MCF 10A (cell line): Measurements from ENCODE around the gene PACSIN2. TPM values are rescaled to one million over a fixed set of nuclear protein-coding genes. Genes with fewer than 3 reads are reported as not detected.

Experiments used
- BruUV-seq: library from RNA; stranded (reverse); fragments of 400-500 nt; replicated peaks from 2 replicates; lab custom pipeline; 2021; lab: Mats Ljungman, UMichigan
- CTCF ChIA-PET: fragments of 300-600 bp; sonication (Branson Sonifier 250); formaldehyde crosslinking; extraction: SDS; loops from one replicate; lab custom pipeline; 2021; ENCODE audit warnings: antibody characterized with exemption, inconsistent platforms; lab: Yijun Ruan, JAX
- POLR2A ChIA-PET: fragments of 300-600, 350-650 bp; sonication (Branson Sonifier 250); formaldehyde crosslinking; extraction: SDS; loops from one replicate; lab custom pipeline; 2020; ENCODE audit warnings: antibody characterized with exemption, inconsistent platforms; lab: Yijun Ruan, JAX
- DNase-seq: peaks from one replicate; pipeline ENCODE4 v3.0.0-alpha.2; 2018; ENCODE audit not compliant: unreplicated experiment
- H3K27ac Mint-ChIP-seq: one replicate; pipeline ENCODE4 v1.8.0; 2022; ENCODE audit warnings: mild to moderate bottlenecking, low read depth, mixed read lengths; ENCODE audit not compliant: unreplicated experiment
- H3K27me3 Mint-ChIP-seq: one replicate; pipeline ENCODE4 v1.8.0; 2022; ENCODE audit warnings: mixed read lengths; ENCODE audit not compliant: insufficient read depth, unreplicated experiment
- H3K36me3 Mint-ChIP-seq: one replicate; pipeline ENCODE4 v1.8.0; 2022; ENCODE audit warnings: mild to moderate bottlenecking, moderate library complexity, mixed read lengths; ENCODE audit not compliant: insufficient read depth, unreplicated experiment
- H3K4me1 Mint-ChIP-seq: one replicate; pipeline ENCODE4 v1.8.0; 2022; ENCODE audit warnings: mixed read lengths; ENCODE audit not compliant: insufficient read depth, unreplicated experiment
- H3K4me3 Mint-ChIP-seq: one replicate; pipeline ENCODE4 v1.8.0; 2022; ENCODE audit warnings: mild to moderate bottlenecking, moderate library complexity, mixed read lengths; ENCODE audit not compliant: unreplicated experiment
- H3K9me3 Mint-ChIP-seq: one replicate; pipeline ENCODE4 v1.8.0; 2022; ENCODE audit warnings: mixed read lengths; ENCODE audit not compliant: unreplicated experiment
- intact Hi-C: fragments of 100-400 bp; cut with micrococcal nuclease; formaldehyde crosslinking; loops from 2 replicates; pipeline ENCODE4 v1.14.1; 2022
- total RNA-seq: library from RNA; stranded (reverse); gene quantifications from 2 replicates; pipeline ENCODE4 v1.2.3, GENCODE V29; 2022
- TF ChIP-seq, protein P1 (sequence below): fragments of 200-600 bp; IDR thresholded peaks from one replicate; pipeline ENCODE4 v1.8.0; 2022; ENCODE audit warnings: antibody characterized with exemption, mild to moderate bottlenecking; ENCODE audit not compliant: unreplicated experiment

The PACSIN2 gene
- total RNA-seq, 1 experiment from 2014 or later, result 67.3 TPM

DNA sequence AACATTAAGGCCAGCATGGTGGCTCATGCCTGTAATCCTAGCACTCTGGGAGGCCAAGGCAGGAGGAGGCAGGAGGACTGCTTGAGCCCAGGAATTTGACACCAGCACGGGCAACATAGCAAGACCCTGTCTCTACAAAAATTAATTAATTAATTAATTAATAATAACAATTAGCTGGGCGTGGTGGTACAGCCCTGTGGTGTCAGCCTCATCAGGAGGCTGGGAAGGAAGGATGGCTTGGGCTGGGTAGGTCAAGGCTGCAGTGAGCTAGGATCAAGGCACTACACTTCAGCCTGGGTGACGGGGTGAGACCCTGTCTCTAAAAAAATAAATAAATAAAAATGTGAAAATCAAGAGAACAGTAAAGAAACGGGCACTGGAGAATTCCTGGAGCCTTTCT lies 159.2 kb downstream of the PACSIN2 start:
- CTCF ChIA-PET, result interaction anchor here (0.6 to 0.9 kb wide), 3 partner anchors 12 to 178 kb away, joined by 3 to 4 read pairs (median 3); no protein-coding TSS in a partner anchor
- Mint-ChIP-seq H3K27ac (no peak overlapping the region), H3K36me3 (peaks cover 6% of the 10 kb centered on the region), H3K4me3 (peak overlapping the region; percentile 87), H3K9me3 (no peaks in the 10 kb centered on the region), H3K4me1 (no peaks in the 10 kb centered on the region), H3K27me3 (no peaks in the 10 kb centered on the region)
- intact Hi-C loops, result no loop called here
- no TSS peak for BruUV-seq
- POLR2A ChIA-PET, result interaction anchor here (0.8 to 1.9 kb wide), 7 partner anchors 10 to 241 kb away, joined by 3 to 13 read pairs (median 3); partner anchors contain the start of genes PACSIN2 and POLDIP3
- TF ChIP-seq, protein P1, sequence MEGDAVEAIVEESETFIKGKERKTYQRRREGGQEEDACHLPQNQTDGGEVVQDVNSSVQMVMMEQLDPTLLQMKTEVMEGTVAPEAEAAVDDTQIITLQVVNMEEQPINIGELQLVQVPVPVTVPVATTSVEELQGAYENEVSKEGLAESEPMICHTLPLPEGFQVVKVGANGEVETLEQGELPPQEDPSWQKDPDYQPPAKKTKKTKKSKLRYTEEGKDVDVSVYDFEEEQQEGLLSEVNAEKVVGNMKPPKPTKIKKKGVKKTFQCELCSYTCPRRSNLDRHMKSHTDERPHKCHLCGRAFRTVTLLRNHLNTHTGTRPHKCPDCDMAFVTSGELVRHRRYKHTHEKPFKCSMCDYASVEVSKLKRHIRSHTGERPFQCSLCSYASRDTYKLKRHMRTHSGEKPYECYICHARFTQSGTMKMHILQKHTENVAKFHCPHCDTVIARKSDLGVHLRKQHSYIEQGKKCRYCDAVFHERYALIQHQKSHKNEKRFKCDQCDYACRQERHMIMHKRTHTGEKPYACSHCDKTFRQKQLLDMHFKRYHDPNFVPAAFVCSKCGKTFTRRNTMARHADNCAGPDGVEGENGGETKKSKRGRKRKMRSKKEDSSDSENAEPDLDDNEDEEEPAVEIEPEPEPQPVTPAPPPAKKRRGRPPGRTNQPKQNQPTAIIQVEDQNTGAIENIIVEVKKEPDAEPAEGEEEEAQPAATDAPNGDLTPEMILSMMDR, result no peak
- no peak for DNase-seq

DNA sequence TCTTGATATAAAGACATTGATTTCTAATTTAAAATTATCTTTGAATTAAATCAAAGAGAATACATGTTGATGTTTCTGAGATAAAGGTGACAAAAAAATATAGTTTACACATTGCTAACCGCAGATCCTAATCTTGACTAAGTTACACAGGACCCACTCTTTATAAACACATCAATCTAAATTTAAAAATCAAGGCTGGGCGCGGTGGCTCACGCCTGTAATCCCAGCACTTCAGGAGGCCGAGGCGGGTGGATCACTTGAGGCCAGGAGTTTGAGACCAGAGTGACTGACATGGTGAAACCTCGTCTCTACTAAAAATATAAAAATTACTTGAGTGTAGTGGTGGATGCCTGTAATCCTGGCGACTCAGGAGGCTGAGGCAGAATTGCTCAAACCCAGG lies 159.7 kb downstream of the PACSIN2 start:
- intact Hi-C loops, result no loop called here
- H3K4me3 Mint-ChIP-seq, result no peak overlapping the region
- H3K36me3 Mint-ChIP-seq, result peaks cover 6% of the 10 kb centered on the region
- BruUV-seq, result no TSS peak
- H3K27me3 Mint-ChIP-seq, result no peaks in the 10 kb centered on the region
- no peak overlapping the region for H3K27ac Mint-ChIP-seq
- CTCF ChIA-PET, result interaction anchor here (0.7 kb wide), 1 partner anchor 1973 kb away, joined by 3 read pairs; no protein-coding TSS in a partner anchor
- POLR2A ChIA-PET, result interaction anchor here (0.6 to 1.8 kb wide), 2 partner anchors 65 to 287 kb away, joined by 3 to 5 read pairs; no protein-coding TSS in a partner anchor
- DNase-seq, result no peak
- H3K9me3 Mint-ChIP-seq, result no peaks in the 10 kb centered on the region
- TF ChIP-seq, protein P1, result no peak
- no peaks in the 10 kb centered on the region for H3K4me1 Mint-ChIP-seq

DNA sequence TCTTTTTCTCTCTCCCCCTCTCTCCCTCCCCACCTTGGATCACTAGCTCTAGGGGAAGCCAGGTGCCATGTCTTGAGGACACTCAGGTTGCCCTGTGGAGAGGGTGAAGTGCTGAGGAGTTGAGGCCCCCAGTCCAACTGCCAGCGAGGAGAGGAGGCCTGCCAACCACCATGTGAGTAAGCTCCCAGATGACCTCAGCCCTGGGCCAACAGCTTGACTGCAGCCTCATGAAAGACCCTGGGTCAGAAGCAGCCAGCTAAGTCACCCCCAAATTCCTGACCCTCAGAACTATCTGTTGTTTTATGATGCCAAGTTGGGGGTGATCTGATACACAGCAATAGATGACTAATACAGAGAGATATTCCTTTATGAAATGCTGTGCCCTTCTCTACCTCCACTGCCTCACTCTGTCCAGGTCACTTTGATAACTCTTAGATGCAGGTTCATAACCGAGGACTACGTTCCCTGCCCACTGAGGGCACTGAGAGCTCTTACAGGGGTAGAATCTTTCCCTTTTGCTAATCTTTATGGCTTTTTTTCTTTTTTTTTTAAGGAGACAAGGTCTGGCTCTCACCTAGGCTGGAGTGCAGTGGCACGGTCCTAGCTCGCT lies 165.9 kb downstream of the PACSIN2 start:
- peaks cover 11% of the 10 kb centered on the region for H3K4me1 Mint-ChIP-seq

DNA sequence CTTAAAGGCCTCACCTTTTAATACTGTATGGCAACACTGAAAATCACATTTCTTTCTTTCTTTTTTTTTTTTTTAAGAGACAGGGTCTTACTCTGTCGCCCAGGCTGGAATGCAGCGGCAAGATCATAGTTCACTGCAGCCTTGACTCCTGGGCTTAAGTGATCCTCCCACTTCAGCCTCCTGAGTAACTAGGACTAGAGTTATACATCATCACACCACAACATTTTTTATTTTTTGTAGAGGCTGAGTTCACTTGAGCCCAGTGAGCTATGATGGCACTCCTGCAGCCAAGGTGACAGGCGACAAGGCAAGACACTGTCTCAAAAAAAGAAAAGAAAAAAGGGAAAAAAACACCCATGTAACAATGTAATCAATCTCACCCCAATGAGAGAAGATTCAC lies 167.8 kb downstream of the PACSIN2 start:
- intact Hi-C loops, result no loop called here
- POLR2A ChIA-PET, result interaction anchor here (0.9 kb wide), 1 partner anchor 11 kb away, joined by 3 read pairs; no protein-coding TSS in a partner anchor
- BruUV-seq, result no TSS peak
- Mint-ChIP-seq H3K36me3 (peaks cover 46% of the 10 kb centered on the region), H3K9me3 (no peaks in the 10 kb centered on the region), H3K4me1 (peaks cover 19% of the 10 kb centered on the region), H3K27me3 (no peaks in the 10 kb centered on the region), H3K27ac (no peak overlapping the region), H3K4me3 (no peak overlapping the region)
- TF ChIP-seq, protein P1, result no peak
- DNase-seq, result no peak
- CTCF ChIA-PET, result interaction anchor here (0.6 kb wide), 1 partner anchor 15 kb away, joined by 3 read pairs; no protein-coding TSS in a partner anchor

More for the DNA sequence above, 165.9 kb downstream of the PACSIN2 start:
- intact Hi-C loops, result no loop called here
- Mint-ChIP-seq H3K4me3 (no peak overlapping the region), H3K9me3 (no peaks in the 10 kb centered on the region), H3K36me3 (peaks cover 34% of the 10 kb centered on the region), H3K27ac (no peak overlapping the region), H3K27me3 (no peaks in the 10 kb centered on the region)
- ChIA-PET POLR2A (no interaction called here), CTCF (interaction anchor here (0.5 to 1.4 kb wide), 7 partner anchors 9 to 380 kb away, joined by 3 to 4 read pairs (median 3); partner anchors contain the start of gene ARFGAP3)
- TF ChIP-seq, protein P1, result no peak
- no TSS peak for BruUV-seq
- no peak for DNase-seq
